Effector memory CD8-positive, alpha-beta T cell (primary cell): ENCODE results near the gene ELOVL1.
"Not testable (repeated sequence)": the region's sequence is repeated elsewhere in the genome, so short reads cannot be mapped to it uniquely, and the experiment has no call there.

Experiments
- ATAC-seq: fragments of 150-1000 bp; cut with Tn5 transposase; replicated peaks from 2 replicates; pipeline ENCODE4 v1.10.0; 2021; ENCODE audit warnings: mild to moderate bottlenecking, moderate library complexity
- DNase-seq, 3 experiments: peaks; one replicate each; pipeline ENCODE4 v3.0.0; 2021
- H3K27ac Mint-ChIP-seq, 2 donors: one replicate each; pipeline ENCODE4 v1.8.0; 2022; ENCODE audit warnings: mild to moderate bottlenecking in 2 of 2, mixed read lengths in 2 of 2, moderate library complexity in 2 of 2
- H3K27me3 Mint-ChIP-seq, 2 donors: one replicate each; pipeline ENCODE4 v1.8.0; 2022; ENCODE audit warnings: mixed read lengths in 2 of 2
- H3K36me3 Mint-ChIP-seq: one replicate; pipeline ENCODE4 v1.8.0; 2022; ENCODE audit warnings: mild to moderate bottlenecking, moderate library complexity, mixed read lengths; ENCODE audit not compliant: insufficient read depth
- H3K4me1 Mint-ChIP-seq, 2 donors: one replicate each; pipeline ENCODE4 v1.8.0; 2022; ENCODE audit warnings: low read depth in 2 of 2, mixed read lengths in 2 of 2
- H3K4me3 Mint-ChIP-seq, 2 donors: one replicate each; pipeline ENCODE4 v1.8.0; 2022; ENCODE audit warnings: mild to moderate bottlenecking in 2 of 2, mixed read lengths in 2 of 2, moderate library complexity in 2 of 2
- H3K9me3 Mint-ChIP-seq, 2 donors: one replicate each; pipeline ENCODE4 v1.8.0; 2022; ENCODE audit warnings: mixed read lengths in 2 of 2
- total RNA-seq, 9 experiments: gene quantifications; one replicate each; lab custom pipeline; 2026; lab: John Stamatoyannopoulos, UW

Gene ELOVL1
- 28.0 to 82.5 (median 56.6) reads per million in 9 experiments for total RNA-seq

- ATAC-seq: peak; percentile 78
- peak; percentile 66 to 74 (median 71) for DNase-seq
- peak within 1 kb of the TSS; percentile 89 to 97 for H3K27ac Mint-ChIP-seq
- H3K9me3 Mint-ChIP-seq: no peaks in the 10 kb centered on the region
- H3K36me3 Mint-ChIP-seq: peaks cover 31% of the 10 kb centered on the region
- H3K4me1 Mint-ChIP-seq: peaks cover 26 to 42% of the 10 kb centered on the region in 2 donors
- H3K27me3 Mint-ChIP-seq: no peaks in the 10 kb centered on the region
- H3K4me3 Mint-ChIP-seq: peak within 1 kb of the TSS; percentile 90
Observed at GRCh38 chr1:43367904-43368645, at the start of gene ELOVL1. TSS of gene ELOVL1 (minus strand) at chr1:43368011. CDS start at chr1:43365609, 2,402 bp downstream.

GRCh38 chr1:43415901-43416300, 48.1 kb upstream of the ELOVL1 start:
- DNase-seq (no peak), ATAC-seq (no peak)
- no peaks in the 10 kb centered on the region for H3K9me3 Mint-ChIP-seq
- H3K27ac Mint-ChIP-seq: no peak overlapping the region
- H3K4me1 Mint-ChIP-seq: peaks cover 0 to 4% of the 10 kb centered on the region in 2 donors
- H3K27me3 Mint-ChIP-seq: no peaks in the 10 kb centered on the region
- no peak overlapping the region for H3K4me3 Mint-ChIP-seq
- peaks cover 3% of the 10 kb centered on the region for H3K36me3 Mint-ChIP-seq

GRCh38 chr1:43414634-43415223, 46.9 kb upstream of the ELOVL1 start:
- Mint-ChIP-seq H3K4me3 (no peak overlapping the region), H3K36me3 (peaks cover 4% of the 10 kb centered on the region), H3K4me1 (peaks cover 0 to 4% of the 10 kb centered on the region in 2 donors)

GRCh38 chr1:43413426-43413825, 45.6 kb upstream of the ELOVL1 start:
- H3K4me3 Mint-ChIP-seq, H3K36me3 Mint-ChIP-seq, H3K4me1 Mint-ChIP-seq, H3K27ac Mint-ChIP-seq, H3K9me3 Mint-ChIP-seq, ATAC-seq, H3K27me3 Mint-ChIP-seq, DNase-seq: not testable (repeated sequence)

More at GRCh38 chr1:43414634-43415223, 46.9 kb upstream of the ELOVL1 start:
- ATAC-seq (peak; percentile 82), DNase-seq (peak; percentile 55 to 66 (median 61))
- Mint-ChIP-seq H3K9me3 (no peaks in the 10 kb centered on the region), H3K27ac (peak overlapping the region; percentile 5 to 44), H3K27me3 (no peaks in the 10 kb centered on the region)

GRCh38 chr1:43410571-43410970, 42.8 kb upstream of the ELOVL1 start:
- Mint-ChIP-seq H3K36me3 (peaks cover 29% of the 10 kb centered on the region), H3K4me1 (peaks cover 0 to 4% of the 10 kb centered on the region in 2 donors), H3K27ac (peak overlapping the region in 1 of 2 donors; percentile 29), H3K9me3 (no peaks in the 10 kb centered on the region), H3K4me3 (no peak overlapping the region), H3K27me3 (no peaks in the 10 kb centered on the region)
- ATAC-seq: no peak
- DNase-seq: no peak

- Mint-ChIP-seq H3K4me1 (peaks cover 7 to 8% of the 10 kb centered on the region in 2 donors), H3K36me3 (peaks cover 59% of the 10 kb centered on the region)
Observed at GRCh38 chr1:43405876-43406234, 38.0 kb upstream of the ELOVL1 start.

GRCh38 chr1:43405219-43405875, 37.5 kb upstream of the ELOVL1 start:
- Mint-ChIP-seq H3K27ac (no peak overlapping the region), H3K4me1 (peaks cover 7 to 8% of the 10 kb centered on the region in 2 donors)
- DNase-seq: no peak

More at GRCh38 chr1:43405876-43406234, 38.0 kb upstream of the ELOVL1 start:
- Mint-ChIP-seq H3K4me3 (no peak overlapping the region), H3K27ac (no peak overlapping the region), H3K27me3 (no peaks in the 10 kb centered on the region), H3K9me3 (no peaks in the 10 kb centered on the region)
- DNase-seq (no peak), ATAC-seq (no peak)

GRCh38 chr1:43404353-43404752, 36.5 kb upstream of the ELOVL1 start:
- no peak for DNase-seq
- Mint-ChIP-seq H3K36me3 (peaks cover 54% of the 10 kb centered on the region), H3K27me3 (no peaks in the 10 kb centered on the region), H3K27ac (no peak overlapping the region), H3K4me1 (peaks cover 7 to 8% of the 10 kb centered on the region in 2 donors), H3K4me3 (no peak overlapping the region), H3K9me3 (no peaks in the 10 kb centered on the region)
- no peak for ATAC-seq

More at GRCh38 chr1:43405219-43405875, 37.5 kb upstream of the ELOVL1 start:
- no peaks in the 10 kb centered on the region for H3K27me3 Mint-ChIP-seq
- peaks cover 55% of the 10 kb centered on the region for H3K36me3 Mint-ChIP-seq
- no peak for ATAC-seq
- H3K4me3 Mint-ChIP-seq: no peak overlapping the region
- H3K9me3 Mint-ChIP-seq: no peaks in the 10 kb centered on the region

- peaks cover 7 to 10% of the 10 kb centered on the region in 2 donors for H3K4me1 Mint-ChIP-seq
- H3K36me3 Mint-ChIP-seq: peaks cover 46% of the 10 kb centered on the region
- H3K27me3 Mint-ChIP-seq: no peaks in the 10 kb centered on the region
- no peaks in the 10 kb centered on the region for H3K9me3 Mint-ChIP-seq
- H3K4me3 Mint-ChIP-seq: no peak overlapping the region
- H3K27ac Mint-ChIP-seq: peak overlapping the region; percentile 41
- DNase-seq: no peak
- ATAC-seq: no peak
Observed at GRCh38 chr1:43402089-43402865, 34.5 kb upstream of the ELOVL1 start.

GRCh38 chr1:43400441-43400840, 32.6 kb upstream of the ELOVL1 start:
- ATAC-seq, DNase-seq, H3K4me3 Mint-ChIP-seq, H3K27ac Mint-ChIP-seq, H3K9me3 Mint-ChIP-seq, H3K27me3 Mint-ChIP-seq: not testable (repeated sequence)
- H3K36me3 Mint-ChIP-seq: peaks cover 36% of the 10 kb centered on the region
- H3K4me1 Mint-ChIP-seq: peaks cover 14 to 15% of the 10 kb centered on the region in 2 donors

GRCh38 chr1:43398227-43398626, 30.4 kb upstream of the ELOVL1 start:
- no peaks in the 10 kb centered on the region for H3K27me3 Mint-ChIP-seq
- no peaks in the 10 kb centered on the region for H3K9me3 Mint-ChIP-seq
- peak overlapping the region in 1 of 2 donors; percentile 23 for H3K27ac Mint-ChIP-seq
- DNase-seq (no peak), ATAC-seq (no peak)
- peaks cover 28% of the 10 kb centered on the region for H3K36me3 Mint-ChIP-seq
- H3K4me3 Mint-ChIP-seq: no peak overlapping the region
- H3K4me1 Mint-ChIP-seq: peaks cover 13 to 14% of the 10 kb centered on the region in 2 donors

GRCh38 chr1:43396059-43396458, 28.2 kb upstream of the ELOVL1 start:
- H3K27me3 Mint-ChIP-seq: no peaks in the 10 kb centered on the region
- no peaks in the 10 kb centered on the region for H3K9me3 Mint-ChIP-seq
- no peak for ATAC-seq
- no peak for DNase-seq
- peak overlapping the region in 1 of 2 donors; percentile 80 for H3K27ac Mint-ChIP-seq
- H3K36me3 Mint-ChIP-seq: peaks cover 20% of the 10 kb centered on the region
- peaks cover 14 to 18% of the 10 kb centered on the region in 2 donors for H3K4me1 Mint-ChIP-seq
- H3K4me3 Mint-ChIP-seq: no peak overlapping the region

- DNase-seq (no peak), ATAC-seq (no peak)
- peaks cover 20% of the 10 kb centered on the region for H3K36me3 Mint-ChIP-seq
- H3K9me3 Mint-ChIP-seq: no peaks in the 10 kb centered on the region
- H3K4me1 Mint-ChIP-seq: peaks cover 15 to 22% of the 10 kb centered on the region in 2 donors
- H3K27me3 Mint-ChIP-seq: no peaks in the 10 kb centered on the region
- no peak overlapping the region for H3K4me3 Mint-ChIP-seq
- no peak overlapping the region for H3K27ac Mint-ChIP-seq
Observed at GRCh38 chr1:43395523-43395922, 27.7 kb upstream of the ELOVL1 start.
